ENCODE data around the gene ZBTB7A. TPM values are rescaled to one million over a fixed set of nuclear protein-coding genes. Genes with fewer than 3 reads are reported as not detected.
"Not testable (repeated sequence)": the region's sequence is repeated elsewhere in the genome, so short reads cannot be mapped to it uniquely, and the experiment has no call there.

Gene ZBTB7A
- total and polyA plus RNA-seq, 5 donors, result 17.5 to 32.6 (median 30.9) TPM

- Histone ChIP-seq H3K9me3 (ENCODE audit: control insufficient read depth, low read length) (no peaks in the 10 kb centered on the region), H3K27me3 (ENCODE audit: control insufficient read depth, insufficient read depth) (no peaks in the 10 kb centered on the region), H3K4me3 (ENCODE audit: low read length) (peak overlapping the region; percentile 86), H3K27ac (ENCODE audit: low read length) (no peak overlapping the region), H3K4me1 (ENCODE audit: control insufficient read depth, insufficient read depth, low read length) (peaks cover 11% of the 10 kb centered on the region)
- intact Hi-C loops (cut with DNase I), result loop anchor here in 1 of 4 donors (10.0 kb wide), 1 partner anchor 177 kb away; the partner anchor contains the start of genes ANKRD24 and SIRT6
- WGBS, result under 1% methylated on average over 55 of the region's 55 CpGs
- DNase-seq (peak in 2 of 3 donors; percentile 72 to 76), ATAC-seq (peak; percentile 1 to 2)
Measured at GRCh38 chr19:4007836-4008539, 58.7 kb downstream of the ZBTB7A start.

GRCh38 chr19:4007021-4007835, 59.5 kb downstream of the ZBTB7A start, which contains the start of gene PIAS4:
PIAS4 (plus strand) TSS chr19:4007736; CDS start chr19:4007761, 25 bp downstream.
- intact Hi-C loops (cut with DNase I), result loop anchor here in 1 of 4 donors (10.0 kb wide), 1 partner anchor 178 kb away; the partner anchor contains the start of genes ANKRD24 and SIRT6
- ATAC-seq, result peak; percentile 96
- under 1% methylated on average over 91 of the region's 91 CpGs for WGBS
- H3K27ac ChIP-seq (ENCODE audit: low read length), result peak within 1 kb of the TSS; percentile 62
- DNase-seq, result peak; percentile 96 to 99 (median 99)
- peak within 1 kb of the TSS; percentile 86 for H3K4me3 ChIP-seq (ENCODE audit: low read length)
- H3K4me1 ChIP-seq (ENCODE audit: control insufficient read depth, insufficient read depth, low read length), result peaks cover 11% of the 10 kb centered on the region
- H3K27me3 ChIP-seq (ENCODE audit: control insufficient read depth, insufficient read depth), result no peaks in the 10 kb centered on the region
- no peaks in the 10 kb centered on the region for H3K9me3 ChIP-seq (ENCODE audit: control insufficient read depth, low read length)

- not testable (repeated sequence) for H3K9me3 ChIP-seq (ENCODE audit: control insufficient read depth, low read length); DNase-seq; H3K27ac ChIP-seq (ENCODE audit: low read length); H3K4me1 ChIP-seq (ENCODE audit: control insufficient read depth, insufficient read depth, low read length); ATAC-seq; H3K4me3 ChIP-seq (ENCODE audit: low read length); H3K27me3 ChIP-seq (ENCODE audit: control insufficient read depth, insufficient read depth)
- intact Hi-C loops (cut with DNase I), result loop anchor here in 1 of 4 donors (10.0 kb wide), 1 partner anchor 179 kb away; the partner anchor contains the start of genes ANKRD24 and SIRT6
- 97% methylated on average over 9 of the region's 9 CpGs for WGBS
Measured at GRCh38 chr19:4005436-4005835, 61.3 kb downstream of the ZBTB7A start.

- not testable (repeated sequence) for H3K27ac ChIP-seq (ENCODE audit: low read length); H3K4me1 ChIP-seq (ENCODE audit: control insufficient read depth, insufficient read depth, low read length); ATAC-seq; H3K4me3 ChIP-seq (ENCODE audit: low read length); H3K27me3 ChIP-seq (ENCODE audit: control insufficient read depth, insufficient read depth); DNase-seq; H3K9me3 ChIP-seq (ENCODE audit: control insufficient read depth, low read length)
- 92% methylated on average over 5 of the region's 5 CpGs for WGBS
- intact Hi-C loops (cut with DNase I), result loop anchor here in 1 of 4 donors (10.0 kb wide), 1 partner anchor 184 kb away; the partner anchor contains the start of genes ANKRD24 and SIRT6
Measured at GRCh38 chr19:4000798-4001197, 65.9 kb downstream of the ZBTB7A start.

- H3K4me1 ChIP-seq (ENCODE audit: control insufficient read depth, insufficient read depth, low read length); H3K27me3 ChIP-seq (ENCODE audit: control insufficient read depth, insufficient read depth); H3K27ac ChIP-seq (ENCODE audit: low read length); ATAC-seq; H3K9me3 ChIP-seq (ENCODE audit: control insufficient read depth, low read length); H3K4me3 ChIP-seq (ENCODE audit: low read length); intact Hi-C loops (cut with DNase I): not testable (repeated sequence)
- WGBS, result 85% methylated on average over 29 of the region's 29 CpGs
- DNase-seq, result peak in 2 of 3 donors; percentile 6 to 45
Measured at GRCh38 chr19:3998667-3999412, 67.9 kb downstream of the ZBTB7A start.

- DNase-seq, result no peak
- intact Hi-C loops (cut with DNase I), result no loop called here
- Histone ChIP-seq H3K27ac (ENCODE audit: low read length) (no peak overlapping the region), H3K27me3 (ENCODE audit: control insufficient read depth, insufficient read depth) (no peaks in the 10 kb centered on the region), H3K4me3 (ENCODE audit: low read length) (no peak overlapping the region), H3K4me1 (ENCODE audit: control insufficient read depth, insufficient read depth, low read length) (no peaks in the 10 kb centered on the region), H3K9me3 (ENCODE audit: control insufficient read depth, low read length) (no peaks in the 10 kb centered on the region)
- no peak for ATAC-seq
- 81% methylated on average over 6 of the region's 6 CpGs for WGBS
Measured at GRCh38 chr19:3995607-3996006, 71.1 kb downstream of the ZBTB7A start.

Other genes starting within 250 kb of the ZBTB7A start
- gene ZFR2, start 197.9 kb downstream of the ZBTB7A start, total RNA-seq, result under 1 TPM; 0.36 to 0.85 (median 0.65) TPM
- 0.86 TPM for gene ZFR2, start 197.9 kb downstream of the ZBTB7A start, polyA plus RNA-seq
- gene ATCAY, start 186.2 kb downstream of the ZBTB7A start, total RNA-seq, result not detected
- gene ATCAY, start 186.2 kb downstream of the ZBTB7A start, polyA plus RNA-seq, result 0.05 TPM
- 1,000 to 10,000 TPM; 1,114 to 1,487 (median 1,236) TPM for gene NMRK2, start 133.8 kb downstream of the ZBTB7A start, total RNA-seq
- gene NMRK2, start 133.8 kb downstream of the ZBTB7A start, polyA plus RNA-seq, result 1,838 TPM
- gene DAPK3, start 95.8 kb downstream of the ZBTB7A start, total RNA-seq, result 100 to 1,000 TPM in 2 of 4 donors, 10 to 100 TPM in 2; 67.8 to 121 (median 93.4) TPM
- gene DAPK3, start 95.8 kb downstream of the ZBTB7A start, polyA plus RNA-seq, result 122 TPM
- gene EEF2, start 81.4 kb downstream of the ZBTB7A start, total RNA-seq, result 1,000 to 10,000 TPM; 2,000 to 2,630 (median 2,240) TPM
- 1,037 TPM for gene EEF2, start 81.4 kb downstream of the ZBTB7A start, polyA plus RNA-seq
- 10 to 100 TPM; 11.9 to 13.1 (median 12.5) TPM for gene PIAS4, start 59.2 kb downstream of the ZBTB7A start, total RNA-seq
- gene PIAS4, start 59.2 kb downstream of the ZBTB7A start, polyA plus RNA-seq, result 9.6 TPM
- gene MAP2K2, start 57.2 kb upstream of the ZBTB7A start, total RNA-seq, result 100 to 1,000 TPM; 113 to 134 (median 121) TPM
- 151 TPM for gene MAP2K2, start 57.2 kb upstream of the ZBTB7A start, polyA plus RNA-seq
- gene CREB3L3, start 86.7 kb upstream of the ZBTB7A start, total RNA-seq, result not detected
- not detected for gene CREB3L3, start 86.7 kb upstream of the ZBTB7A start, polyA plus RNA-seq
- 10 to 100 TPM; 11.2 to 16.6 (median 13.1) TPM for gene SIRT6, start 115.7 kb upstream of the ZBTB7A start, total RNA-seq
- 15.8 TPM for gene SIRT6, start 115.7 kb upstream of the ZBTB7A start, polyA plus RNA-seq
- gene ANKRD24, start 115.8 kb upstream of the ZBTB7A start, total RNA-seq, result under 1 TPM; 0.31 to 0.88 (median 0.41) TPM
- 0.45 TPM for gene ANKRD24, start 115.8 kb upstream of the ZBTB7A start, polyA plus RNA-seq
- 1 to 10 TPM; 1.8 to 2.3 (median 2.1) TPM for gene EBI3, start 162.6 kb upstream of the ZBTB7A start, total RNA-seq
- gene EBI3, start 162.6 kb upstream of the ZBTB7A start, polyA plus RNA-seq, result 0.70 TPM
- 10 to 100 TPM in 2 of 4 donors, 1 to 10 TPM in 2; 9.7 to 12.4 (median 10.9) TPM for gene YJU2, start 180.2 kb upstream of the ZBTB7A start, total RNA-seq
- gene YJU2, start 180.2 kb upstream of the ZBTB7A start, polyA plus RNA-seq, result 17.7 TPM
- gene SHD, start 212.4 kb upstream of the ZBTB7A start, total RNA-seq, result 10 to 100 TPM; 30.5 to 75.1 (median 54.7) TPM
- gene SHD, start 212.4 kb upstream of the ZBTB7A start, polyA plus RNA-seq, result 23.9 TPM
- gene TMIGD2, start 235.5 kb upstream of the ZBTB7A start, total RNA-seq, result not detected
- 0.25 TPM for gene TMIGD2, start 235.5 kb upstream of the ZBTB7A start, polyA plus RNA-seq
- not detected for gene FSD1, start 237.7 kb upstream of the ZBTB7A start, total RNA-seq
- gene FSD1, start 237.7 kb upstream of the ZBTB7A start, polyA plus RNA-seq, result not detected